K562 (cell line): ENCODE measurements around the gene POLD2. TPM values are rescaled to one million over a fixed set of nuclear protein-coding genes. Genes with fewer than 3 reads are reported as not detected.

ENCODE experiments used
- ATAC-seq: fragments of 200-7000 bp; cut with Tn5 transposase; 3 replicates; pipeline ENCODE4 v1.9.1; 2020; ENCODE audit warnings: moderate library complexity
- BruUV-seq: library from RNA; stranded (reverse); fragments of 400-500 nt; replicated peaks from 2 replicates; lab custom pipeline; 2021; lab: Mats Ljungman, UMichigan
- CTCF ChIA-PET: fragments of 300-600 bp; formaldehyde crosslinking; extraction: SDS; loops from one replicate; lab custom pipeline; 2021; ENCODE audit warnings: low intra/inter-chr PET ratio; lab: Yijun Ruan, JAX
- POLR2A ChIA-PET: fragments of 300-600, 350-650 bp; sonication (Branson Sonifier 250); formaldehyde crosslinking; extraction: SDS; loops from one replicate; lab custom pipeline; 2021; ENCODE audit warnings: antibody characterized with exemption, inconsistent platforms; lab: Yijun Ruan, JAX
- DNase-seq, 4 experiments: peaks; one replicate each; pipeline versions ENCODE4 v3.0.0 to v3.0.0-alpha.2; 2011 to 2018; ENCODE audit warnings: low spot score in 3 of 4, mixed read lengths in 3 of 4; ENCODE audit errors: extremely low read depth in 1 of 4
- FAIRE-seq: peaks from 2 replicates; lab custom pipeline; 2011; peaks lifted over from hg19 to GRCh38; lab: Jason Lieb, UNC
- H2AFZ ChIP-seq: 2 replicates; pipeline ENCODE4 v1.6.0; 2011; ENCODE audit warnings: low read depth, low read length, control low read depth, inconsistent platforms
- H3K27ac ChIP-seq: fragments of 200-600 bp; 3 replicates; pipeline ENCODE4 v1.8.0; 2011; ENCODE audit warnings: low read depth, mild to moderate bottlenecking, control low read depth, inconsistent platforms, low read length, moderate library complexity, mixed read lengths; ENCODE audit errors: extremely low read depth
- H3K27me3 ChIP-seq, 2 experiments: fragments of 300-600 bp in 1 of 2; 2 replicates in 1 of 2; 3 replicates in 1 of 2; pipeline versions ENCODE4 v1.6.0 to v1.8.0; 2011; ENCODE audit warnings: inconsistent platforms in 2 of 2, low read length in 2 of 2, mild to moderate bottlenecking in 1 of 2, mixed read lengths in 1 of 2, moderate library complexity in 1 of 2; ENCODE audit not compliant: control insufficient read depth in 2 of 2, insufficient read depth in 2 of 2
- H3K36me3 ChIP-seq: fragments of 300-600 bp; 3 replicates; pipeline ENCODE4 v1.8.0; 2011; ENCODE audit warnings: mild to moderate bottlenecking, low read length, inconsistent platforms; ENCODE audit not compliant: control insufficient read depth, insufficient read depth
- H3K4me1 ChIP-seq, 2 experiments: fragments of 200-600 bp in 1 of 2; replicated peaks in 1 of 2; 2 replicates in 1 of 2; 3 replicates in 1 of 2; pipeline versions ENCODE4 v1.5.1 to v1.8.0; 2011; ENCODE audit warnings: inconsistent platforms in 2 of 2, low read length in 2 of 2, mild to moderate bottlenecking in 1 of 2, mixed read lengths in 1 of 2, moderate library complexity in 1 of 2; ENCODE audit not compliant: control insufficient read depth in 2 of 2, insufficient read depth in 2 of 2
- H3K4me2 ChIP-seq: 2 replicates; pipeline ENCODE4 v1.6.1; 2011; ENCODE audit warnings: low read length, control low read depth, inconsistent platforms, mixed read lengths; ENCODE audit not compliant: insufficient read depth
- H3K4me3 ChIP-seq: fragments of 200-600 bp; sonication (generic), shearing (Covaris generic); 2 replicates; pipeline ENCODE4 v1.5.1; 2016; ENCODE audit warnings: control low read depth, inconsistent platforms
- H3K79me2 ChIP-seq: fragments of 200-600 bp; 3 replicates; pipeline ENCODE4 v1.8.0; 2011; ENCODE audit warnings: low read length, inconsistent platforms; ENCODE audit not compliant: control insufficient read depth, insufficient read depth
- H3K9ac ChIP-seq, 2 experiments: 2 replicates each; pipeline versions ENCODE4 v1.6.0 to v1.6.1; 2011; ENCODE audit warnings: low read depth in 2 of 2, low read length in 2 of 2, control low read depth in 1 of 2, inconsistent platforms in 1 of 2, mild to moderate bottlenecking in 1 of 2, mixed read lengths in 1 of 2; ENCODE audit not compliant: insufficient read depth in 1 of 2
- H3K9me1 ChIP-seq: one replicate; pipeline ENCODE4 v1.6.0; 2011; ENCODE audit warnings: inconsistent platforms, mild to moderate bottlenecking, low read length, moderate library complexity; ENCODE audit not compliant: control insufficient read depth, insufficient read depth
- H3K9me3 ChIP-seq: replicated peaks from 2 replicates; pipeline ENCODE4 v1.5.1; 2011; ENCODE audit warnings: low read depth, low read length, inconsistent platforms; ENCODE audit not compliant: control insufficient read depth, insufficient read depth
- H4K20me1 ChIP-seq: replicated peaks from 2 replicates; pipeline ENCODE4 v1.6.1; 2011; ENCODE audit warnings: low read length, inconsistent platforms, mixed read lengths; ENCODE audit not compliant: control insufficient read depth, insufficient read depth
- CBX3 ChIP-seq, 2 experiments: IDR thresholded peaks; 1 replicate in 1 of 2; 2 replicates in 1 of 2; pipeline ENCODE4 v1.6.1; 2012; ENCODE audit warnings: inconsistent platforms in 2 of 2, low read length in 2 of 2, borderline replicate concordance in 1 of 2, control low read depth in 1 of 2
- CBX5 ChIP-seq: IDR thresholded peaks from 2 replicates; pipeline ENCODE4 v1.6.1; 2014; ENCODE audit warnings: low read depth, borderline replicate concordance
- CC2D1A ChIP-seq: fragments of 450-650 bp; IDR thresholded peaks from 2 replicates; pipeline ENCODE4 v1.6.1; 2017; ENCODE audit warnings: mild to moderate bottlenecking
- DMBX1 ChIP-seq: fragments of 250-450 bp; sonication (Bioruptor Pico); IDR thresholded peaks from 2 replicates; pipeline ENCODE4 v1.8.0; 2022; ENCODE audit warnings: inconsistent platforms, mild to moderate bottlenecking, moderate library complexity, borderline replicate concordance
- ELF4 ChIP-seq: fragments of 450-650 bp; formaldehyde crosslinking; IDR thresholded peaks from 2 replicates; pipeline ENCODE4 v1.4.0; 2022; ENCODE audit warnings: missing genetic modification characterization
- IFI16 ChIP-seq: fragments of 250-450 bp; sonication (Bioruptor Pico); IDR thresholded peaks from 2 replicates; pipeline ENCODE4 v2.1.2; 2022; ENCODE audit warnings: mild to moderate bottlenecking, inconsistent platforms
- MCM2 ChIP-seq: fragments of 450-650 bp; IDR thresholded peaks from 2 replicates; pipeline ENCODE4 v1.6.1; 2017; ENCODE audit warnings: low read depth, mild to moderate bottlenecking
- NFYB ChIP-seq: IDR thresholded peaks from 2 replicates; pipeline ENCODE4 v1.6.1; 2011; ENCODE audit warnings: mild to moderate bottlenecking, moderate library complexity; ENCODE audit not compliant: insufficient read length; ENCODE audit errors: extremely low read depth
- PHF8 ChIP-seq: fragments of 200-600 bp; sonication (generic); IDR thresholded peaks from 2 replicates; pipeline ENCODE4 v1.6.1; 2012; ENCODE audit warnings: mixed run types, mild to moderate bottlenecking, inconsistent platforms, low read length, moderate library complexity, borderline replicate concordance
- RBFOX2 ChIP-seq: fragments of 200-400 bp; formaldehyde crosslinking; IDR thresholded peaks from 2 replicates; pipeline ENCODE4 v1.6.1; 2017; ENCODE audit warnings: low read depth, mild to moderate bottlenecking, low read length, moderate library complexity
- RBM39 ChIP-seq: fragments of 200-400 bp; formaldehyde crosslinking; optimal IDR thresholded peaks from 2 replicates; pipeline ENCODE3; 2018; ENCODE audit warnings: low read depth, low read length
- SAFB2 ChIP-seq: fragments of 200-400 bp; formaldehyde crosslinking; IDR thresholded peaks from 2 replicates; pipeline ENCODE4 v1.6.1; 2018; ENCODE audit warnings: borderline replicate concordance, low read length, low read depth, moderate library complexity; ENCODE audit not compliant: severe bottlenecking
- SP2 ChIP-seq: IDR thresholded peaks from 2 replicates; pipeline ENCODE4 v1.6.1; 2011; ENCODE audit warnings: mild to moderate bottlenecking, low read depth, low read length, moderate library complexity; ENCODE audit not compliant: poor library complexity, severe bottlenecking; ENCODE audit errors: extremely low read depth
- ZNF224 ChIP-seq: sonication (generic); formaldehyde crosslinking; IDR thresholded peaks from 2 replicates; pipeline ENCODE4 v1.8.0; 2022; ENCODE audit warnings: mild to moderate bottlenecking, missing genetic modification reagents
- ZNF347 ChIP-seq: fragments of 450-650 bp; formaldehyde crosslinking; IDR thresholded peaks from 2 replicates; pipeline ENCODE4 v1.4.0; 2020; ENCODE audit warnings: low read depth, mild to moderate bottlenecking, moderate library complexity
- ZNF561 ChIP-seq: fragments of 450-650 bp; formaldehyde crosslinking; conservative IDR thresholded peaks from 2 replicates; pipeline ENCODE4 v1.4.0; 2020; ENCODE audit warnings: mild to moderate bottlenecking, moderate library complexity
- ZNF695 ChIP-seq: fragments of 450-650 bp; formaldehyde crosslinking; IDR thresholded peaks from 2 replicates; pipeline ENCODE4 v1.4.0; 2020; ENCODE audit warnings: mild to moderate bottlenecking, moderate library complexity
- WGBS: fragments of 100-300 bp; shearing (Covaris generic); methylation state at CpG from one replicate; pipeline ENCODE4 v1.1.6; 2016; ENCODE audit warnings: low coverage, mixed read lengths; ENCODE audit not compliant: insufficient coverage; ENCODE audit errors: missing lambda C conversion rate; 5-methylcytosine and 5-hydroxymethylcytosine counted together
- in situ Hi-C: fragments of 300-500 bp; cut with MboI; formaldehyde crosslinking; loops from 4 replicates; pipeline ENCODE4 v1.15.0; 2018; ENCODE audit warnings: inconsistent platforms, mixed read lengths
- intact Hi-C: fragments of 100-400 bp; cut with micrococcal nuclease; formaldehyde crosslinking; loops from 2 replicates; pipeline ENCODE4 v1.14.2; 2022
- polyA plus RNA-seq, 8 experiments: library from polyadenylated mRNA; depleted of rRNA in 4 of 8; stranded (reverse) in 5 of 8; unstranded in 3 of 8; fragments of >200 nt; fragmentation: Nextera tagmentation in 2 of 8; fragmentation: Illumina TruSeq in 1 of 8; extraction: Ambion mirVana in 2 of 8; extraction: Trizol in 1 of 8; gene quantifications; 2 replicates each; pipeline versions ENCODE4 v1.2.1 to v1.2.3, GENCODE V29; 2011 to 2014; ENCODE audit warnings: inconsistent platforms in 1 of 8, missing spikeins in 1 of 8
- total RNA-seq, 7 experiments: library from RNA; depleted of rRNA in 6 of 7; stranded (reverse); fragments of >200 nt in 6 of 7; fragmentation: Illumina TruSeq in 2 of 7; extraction: Trizol in 2 of 7; gene quantifications; 2 replicates each; pipeline versions ENCODE4 v1.2.1 to v1.2.3, GENCODE V29; 2011 to 2021; ENCODE audit warnings: low replicate concordance in 1 of 7
- TF ChIP-seq, protein P1 (sequence below): fragments of 450-650 bp; IDR thresholded peaks from one replicate; pipeline ENCODE4 v1.6.1; 2018; ENCODE audit warnings: mild to moderate bottlenecking, moderate library complexity; ENCODE audit not compliant: partially characterized antibody

Gene POLD2
- total and polyA plus RNA-seq, 9 of the 15 experiments (the other 6 are each of a cell fraction or from before 2014, with no cell fraction given): 29.7 to 259 (median 225) TPM

- WGBS: 19% methylated on average over 9 of the region's 18 CpGs
- peaks cover 9% of the 10 kb centered on the region; the same call in 1 of the 3 replicates for H3K36me3 ChIP-seq
- ChIA-PET CTCF (no interaction called here), POLR2A (no interaction called here)
- peaks cover 11 to 46% of the 10 kb centered on the region in 2 experiments; a peak in 4 of 5 replicates for H3K27me3 ChIP-seq
- intact Hi-C loops (no loop called here), in situ Hi-C loops (no loop called here)
- no peak overlapping the region for H3K27ac ChIP-seq
- H3K4me1 ChIP-seq: peaks cover 10 to 54% of the 10 kb centered on the region in 2 experiments; a peak in 4 of 5 replicates
- H3K9me3 ChIP-seq: no peaks in the 10 kb centered on the region
- no peaks in the 10 kb centered on the region for H3K79me2 ChIP-seq
- no peak for TF ChIP-seq ELF4 (CRISPR knock-in tag)
- no peak for TF ChIP-seq ZNF561 (CRISPR knock-in tag)
- no peak for TF ChIP-seq DMBX1
- no peak for TF ChIP-seq CBX5
- no peak for TF ChIP-seq SAFB2
- TF ChIP-seq SP2: no peak
- TF ChIP-seq CBX3 (IDR thresholded peaks at IDR 0.05; ENCODE audit: borderline replicate concordance in 1 of 2, low read length in 2 of 2): no peak
- TF ChIP-seq PHF8: no peak
- TF ChIP-seq IFI16 (CRISPR knock-in tag): no peak
- TF ChIP-seq ZNF224: no peak
- no peak for TF ChIP-seq MCM2
- no peak for TF ChIP-seq NFYB
- no peak for TF ChIP-seq ZNF695 (CRISPR knock-in tag)
- no peak for TF ChIP-seq RBM39
- TF ChIP-seq, protein P1, sequence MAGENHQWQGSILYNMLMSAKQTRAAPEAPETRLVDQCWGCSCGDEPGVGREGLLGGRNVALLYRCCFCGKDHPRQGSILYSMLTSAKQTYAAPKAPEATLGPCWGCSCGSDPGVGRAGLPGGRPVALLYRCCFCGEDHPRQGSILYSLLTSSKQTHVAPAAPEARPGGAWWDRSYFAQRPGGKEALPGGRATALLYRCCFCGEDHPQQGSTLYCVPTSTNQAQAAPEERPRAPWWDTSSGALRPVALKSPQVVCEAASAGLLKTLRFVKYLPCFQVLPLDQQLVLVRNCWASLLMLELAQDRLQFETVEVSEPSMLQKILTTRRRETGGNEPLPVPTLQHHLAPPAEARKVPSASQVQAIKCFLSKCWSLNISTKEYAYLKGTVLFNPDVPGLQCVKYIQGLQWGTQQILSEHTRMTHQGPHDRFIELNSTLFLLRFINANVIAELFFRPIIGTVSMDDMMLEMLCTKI: no peak
- no peak for TF ChIP-seq RBFOX2
- no peak for TF ChIP-seq ZNF347 (CRISPR knock-in tag)
- no peak for TF ChIP-seq CC2D1A
- no peak for DNase-seq
- H3K9me1 ChIP-seq: peaks cover 9% of the 10 kb centered on the region
- H2AFZ ChIP-seq: no peak overlapping the region
- no peak overlapping the region for H3K4me3 ChIP-seq
- ATAC-seq: no peak
- H3K4me2 ChIP-seq: no peak overlapping the region
- no peak overlapping the region for H3K9ac ChIP-seq
- H4K20me1 ChIP-seq: peaks cover 27% of the 10 kb centered on the region
- BruUV-seq: no TSS peak
- FAIRE-seq: no peak
These were observed 13.4 kb downstream of the POLD2 start for GRCh38 chr7:44109991-44110390.
